ENCODE results near the gene ANGPT4. TPM values are rescaled to one million over a fixed set of nuclear protein-coding genes. Genes with fewer than 3 reads are reported as not detected.

The ANGPT4 gene
- total RNA-seq, 1 experiment from 2014 or later = not detected

DNA sequence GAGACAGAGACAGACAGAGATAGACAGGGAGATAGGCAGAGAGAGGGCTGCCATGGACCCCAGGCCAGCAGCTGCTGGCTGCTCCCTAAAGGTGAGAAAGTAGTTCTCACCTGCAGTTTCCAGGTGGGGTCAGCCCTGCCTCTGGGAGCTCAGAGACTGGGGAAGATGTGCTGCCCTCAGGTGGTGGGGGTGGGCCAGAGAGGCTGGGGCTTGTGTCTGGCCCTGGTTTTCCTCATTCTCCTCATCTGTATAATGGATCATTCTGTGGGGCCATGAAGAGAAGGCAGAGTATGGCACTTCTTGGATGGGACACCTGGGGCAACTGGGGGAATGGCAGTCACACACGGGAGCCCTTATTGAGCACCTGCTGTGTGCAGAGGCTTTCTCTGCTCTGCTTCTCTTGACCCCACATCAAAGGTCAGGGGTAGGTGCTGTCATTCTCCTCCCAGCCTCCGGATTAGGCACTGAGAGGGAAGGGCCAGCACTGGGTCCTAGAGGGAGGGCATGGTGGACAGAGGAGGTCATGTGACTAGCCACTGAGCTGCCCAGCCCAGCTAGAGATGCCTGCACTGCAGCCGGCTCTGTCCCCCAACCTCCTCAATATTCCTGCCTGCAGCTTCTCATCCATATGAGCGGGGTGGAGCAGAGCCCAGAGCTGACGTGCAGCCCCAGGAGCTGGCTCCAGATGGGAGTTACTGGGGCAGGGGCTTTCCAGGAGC, 4.1 kb downstream of the ANGPT4 start:
- intact Hi-C loops (cut with micrococcal nuclease; ENCODE audit: unreplicated experiment) = no loop called here

DNA sequence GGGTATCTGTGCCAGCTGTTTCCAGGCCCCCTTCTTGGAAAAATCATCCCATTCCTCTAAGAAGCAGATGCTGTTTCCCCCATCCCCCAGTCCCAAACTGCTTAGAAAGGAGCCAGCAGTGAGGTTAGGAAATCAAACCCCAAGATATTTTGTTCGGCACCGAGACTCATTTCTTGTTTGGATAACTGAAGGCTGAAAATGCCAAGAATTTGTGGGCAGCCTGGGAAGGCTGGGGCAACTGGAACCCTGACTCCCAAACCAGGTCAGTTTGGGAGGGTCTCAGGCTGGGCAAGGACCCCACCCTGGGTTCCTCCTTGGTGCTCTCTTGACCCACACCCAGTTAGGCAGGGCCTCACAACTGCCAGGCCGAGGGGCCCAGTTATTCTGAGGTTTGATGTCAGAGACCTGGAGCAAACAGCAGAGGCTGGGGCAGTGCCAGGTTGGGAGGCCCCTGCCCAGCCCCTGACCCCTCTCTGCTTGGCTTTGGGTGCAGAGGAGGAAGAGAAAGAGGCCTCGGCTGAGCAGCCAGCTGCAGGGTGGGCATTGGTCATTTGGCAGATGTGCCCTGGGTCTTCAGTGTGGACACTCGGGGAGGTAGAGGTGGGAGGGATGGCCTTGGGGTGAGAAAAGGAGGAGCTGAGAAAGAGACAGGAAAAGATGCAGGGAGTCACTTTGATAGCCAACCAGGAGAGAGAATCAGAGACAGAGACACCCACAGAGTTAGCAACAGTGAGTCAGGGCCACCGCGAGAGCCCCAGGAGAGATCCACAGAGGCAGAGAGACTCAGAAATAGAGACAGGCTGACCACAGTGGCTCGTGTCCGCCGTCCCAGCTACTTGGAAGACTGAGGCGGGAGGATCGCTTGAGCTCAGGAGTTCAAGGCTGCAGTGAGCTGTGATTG, 5.0 kb downstream of the ANGPT4 start:
- no peak overlapping the region for H3K27ac Mint-ChIP-seq (ENCODE audit: unreplicated experiment)
- no peaks in the 10 kb centered on the region for H3K36me3 Mint-ChIP-seq (ENCODE audit: insufficient read depth, unreplicated experiment)
- BruUV-seq (replicated peaks) = no TSS peak
- H3K4me1 Mint-ChIP-seq (ENCODE audit: low read depth, unreplicated experiment) = no peaks in the 10 kb centered on the region
- Histone ChIP-seq H3K27me3 (replicated peaks; ENCODE audit: control insufficient read depth, insufficient read depth, low read length) (no peaks in the 10 kb centered on the region), H3K36me3 (ENCODE audit: control insufficient read depth, insufficient read depth, low read length) (no peaks in the 10 kb centered on the region), H3K4me3 (ENCODE audit: low read depth, low read length) (no peak overlapping the region), H3K9me3 (no peaks in the 10 kb centered on the region), H3K4me1 (peaks cover 12% of the 10 kb centered on the region)
- H3K9me3 Mint-ChIP-seq (ENCODE audit: unreplicated experiment) = no peaks in the 10 kb centered on the region
- intact Hi-C loops (cut with micrococcal nuclease; ENCODE audit: unreplicated experiment) = no loop called here
- ChIA-PET POLR2A (no interaction called here), CTCF (interaction anchor here (0.6 to 1.2 kb wide), 2 partner anchors 95 to 482 kb away, joined by 4 to 5 read pairs; no protein-coding TSS in a partner anchor)
- TF ChIP-seq, protein P1, sequence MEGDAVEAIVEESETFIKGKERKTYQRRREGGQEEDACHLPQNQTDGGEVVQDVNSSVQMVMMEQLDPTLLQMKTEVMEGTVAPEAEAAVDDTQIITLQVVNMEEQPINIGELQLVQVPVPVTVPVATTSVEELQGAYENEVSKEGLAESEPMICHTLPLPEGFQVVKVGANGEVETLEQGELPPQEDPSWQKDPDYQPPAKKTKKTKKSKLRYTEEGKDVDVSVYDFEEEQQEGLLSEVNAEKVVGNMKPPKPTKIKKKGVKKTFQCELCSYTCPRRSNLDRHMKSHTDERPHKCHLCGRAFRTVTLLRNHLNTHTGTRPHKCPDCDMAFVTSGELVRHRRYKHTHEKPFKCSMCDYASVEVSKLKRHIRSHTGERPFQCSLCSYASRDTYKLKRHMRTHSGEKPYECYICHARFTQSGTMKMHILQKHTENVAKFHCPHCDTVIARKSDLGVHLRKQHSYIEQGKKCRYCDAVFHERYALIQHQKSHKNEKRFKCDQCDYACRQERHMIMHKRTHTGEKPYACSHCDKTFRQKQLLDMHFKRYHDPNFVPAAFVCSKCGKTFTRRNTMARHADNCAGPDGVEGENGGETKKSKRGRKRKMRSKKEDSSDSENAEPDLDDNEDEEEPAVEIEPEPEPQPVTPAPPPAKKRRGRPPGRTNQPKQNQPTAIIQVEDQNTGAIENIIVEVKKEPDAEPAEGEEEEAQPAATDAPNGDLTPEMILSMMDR (IDR thresholded peaks at IDR 0.05; ENCODE audit: insufficient read depth in 1 of 2, low read depth in 1 of 2, low read length in 1 of 2, severe bottlenecking in 1 of 2, unreplicated experiment in 1 of 2) = no peak
- DNase-seq = no peak
- no peak overlapping the region for H3K4me3 Mint-ChIP-seq (ENCODE audit: unreplicated experiment)
- peaks cover 8% of the 10 kb centered on the region for H3K27me3 Mint-ChIP-seq (ENCODE audit: insufficient read depth, unreplicated experiment)

More for the DNA sequence above, 4.1 kb downstream of the ANGPT4 start:
- peaks cover 12% of the 10 kb centered on the region for H3K4me1 ChIP-seq
- no peaks in the 10 kb centered on the region for H3K36me3 Mint-ChIP-seq (ENCODE audit: insufficient read depth, unreplicated experiment)
- H3K27me3 Mint-ChIP-seq (ENCODE audit: insufficient read depth, unreplicated experiment) = peaks cover 8% of the 10 kb centered on the region
- H3K4me1 Mint-ChIP-seq (ENCODE audit: low read depth, unreplicated experiment) = no peaks in the 10 kb centered on the region
- ChIA-PET CTCF (interaction anchor here (0.6 to 1.2 kb wide), 2 partner anchors 96 to 481 kb away, joined by 4 to 5 read pairs; no protein-coding TSS in a partner anchor), POLR2A (no interaction called here)
- no peak overlapping the region for H3K4me3 ChIP-seq (ENCODE audit: low read depth, low read length)
- DNase-seq = peak in 1 of 2 experiments; percentile 30
- BruUV-seq (replicated peaks) = no TSS peak
- no peaks in the 10 kb centered on the region for H3K27me3 ChIP-seq (replicated peaks; ENCODE audit: control insufficient read depth, insufficient read depth, low read length)
- no peak overlapping the region for H3K27ac Mint-ChIP-seq (ENCODE audit: unreplicated experiment)
- H3K4me3 Mint-ChIP-seq (ENCODE audit: unreplicated experiment) = no peak overlapping the region
- TF ChIP-seq, protein P1 (IDR thresholded peaks at IDR 0.05; ENCODE audit: insufficient read depth in 1 of 2, low read depth in 1 of 2, low read length in 1 of 2, severe bottlenecking in 1 of 2, unreplicated experiment in 1 of 2) = no peak
- no peaks in the 10 kb centered on the region for H3K36me3 ChIP-seq (ENCODE audit: control insufficient read depth, insufficient read depth, low read length)
- no peaks in the 10 kb centered on the region for H3K9me3 ChIP-seq
- H3K9me3 Mint-ChIP-seq (ENCODE audit: unreplicated experiment) = no peaks in the 10 kb centered on the region

DNA sequence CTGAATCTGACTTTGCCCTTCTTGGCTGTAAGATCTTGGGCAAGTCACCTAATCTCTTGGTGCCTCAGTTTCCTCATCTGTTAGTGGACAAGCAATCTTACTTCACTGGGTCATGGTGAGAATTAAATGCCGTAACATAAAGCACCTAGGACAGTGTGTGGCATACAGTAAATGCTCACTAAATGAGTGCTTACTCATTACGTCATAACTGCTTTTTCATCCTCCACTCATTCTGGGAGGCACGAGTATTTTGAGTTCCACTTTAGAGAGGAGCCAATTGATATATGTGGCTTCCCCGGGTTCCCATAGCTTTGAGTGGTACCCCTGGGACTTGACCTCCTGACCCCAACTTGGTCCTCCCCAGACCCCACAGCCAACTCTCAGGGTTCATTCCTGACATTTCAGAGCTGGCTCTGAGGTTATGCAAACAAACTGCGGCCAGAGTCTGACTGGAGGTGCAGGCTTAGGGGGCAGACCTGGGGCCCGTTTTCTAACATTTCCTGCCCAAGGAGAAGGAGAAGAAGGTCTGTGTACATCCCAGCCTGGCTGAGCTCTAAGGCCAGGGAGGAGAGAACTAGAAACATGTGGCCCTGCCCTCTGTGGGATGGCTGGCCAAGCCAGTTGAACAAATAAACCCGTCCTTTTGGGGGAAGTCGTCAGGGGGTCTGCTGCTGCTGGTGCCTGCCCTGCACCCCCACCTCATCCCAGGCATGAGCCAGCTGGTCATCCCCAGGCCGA, 5.8 kb downstream of the ANGPT4 start:
- intact Hi-C loops (cut with micrococcal nuclease; ENCODE audit: unreplicated experiment) = no loop called here
- BruUV-seq (replicated peaks) = no TSS peak
- H3K27ac Mint-ChIP-seq (ENCODE audit: unreplicated experiment) = no peak overlapping the region
- peaks cover 7% of the 10 kb centered on the region for H3K27me3 Mint-ChIP-seq (ENCODE audit: insufficient read depth, unreplicated experiment)
- no peaks in the 10 kb centered on the region for H3K9me3 Mint-ChIP-seq (ENCODE audit: unreplicated experiment)
- no peak overlapping the region for H3K4me3 Mint-ChIP-seq (ENCODE audit: unreplicated experiment)
- no peaks in the 10 kb centered on the region for H3K4me1 Mint-ChIP-seq (ENCODE audit: low read depth, unreplicated experiment)
- TF ChIP-seq, protein P1 (IDR thresholded peaks at IDR 0.05; ENCODE audit: insufficient read depth in 1 of 2, low read depth in 1 of 2, low read length in 1 of 2, severe bottlenecking in 1 of 2, unreplicated experiment in 1 of 2) = no peak
- Histone ChIP-seq H3K9me3 (no peaks in the 10 kb centered on the region), H3K4me1 (peaks cover 12% of the 10 kb centered on the region), H3K36me3 (ENCODE audit: control insufficient read depth, insufficient read depth, low read length) (no peaks in the 10 kb centered on the region), H3K27me3 (replicated peaks; ENCODE audit: control insufficient read depth, insufficient read depth, low read length) (no peaks in the 10 kb centered on the region), H3K4me3 (ENCODE audit: low read depth, low read length) (no peak overlapping the region)
- ChIA-PET POLR2A (no interaction called here), CTCF (no interaction called here)
- DNase-seq = no peak
- H3K36me3 Mint-ChIP-seq (ENCODE audit: insufficient read depth, unreplicated experiment) = no peaks in the 10 kb centered on the region
